GM21825 (cell line): ENCODE measurements around the gene FAM240A.

ENCODE experiments used
- ATAC-seq: cut with Tn5 transposase; IDR thresholded peaks from one replicate; pipeline ENCODE4 v1.9.1; 2021; ENCODE audit warnings: mild to moderate bottlenecking, moderate library complexity; ENCODE audit not compliant: unreplicated experiment

Gene FAM240A

DNA sequence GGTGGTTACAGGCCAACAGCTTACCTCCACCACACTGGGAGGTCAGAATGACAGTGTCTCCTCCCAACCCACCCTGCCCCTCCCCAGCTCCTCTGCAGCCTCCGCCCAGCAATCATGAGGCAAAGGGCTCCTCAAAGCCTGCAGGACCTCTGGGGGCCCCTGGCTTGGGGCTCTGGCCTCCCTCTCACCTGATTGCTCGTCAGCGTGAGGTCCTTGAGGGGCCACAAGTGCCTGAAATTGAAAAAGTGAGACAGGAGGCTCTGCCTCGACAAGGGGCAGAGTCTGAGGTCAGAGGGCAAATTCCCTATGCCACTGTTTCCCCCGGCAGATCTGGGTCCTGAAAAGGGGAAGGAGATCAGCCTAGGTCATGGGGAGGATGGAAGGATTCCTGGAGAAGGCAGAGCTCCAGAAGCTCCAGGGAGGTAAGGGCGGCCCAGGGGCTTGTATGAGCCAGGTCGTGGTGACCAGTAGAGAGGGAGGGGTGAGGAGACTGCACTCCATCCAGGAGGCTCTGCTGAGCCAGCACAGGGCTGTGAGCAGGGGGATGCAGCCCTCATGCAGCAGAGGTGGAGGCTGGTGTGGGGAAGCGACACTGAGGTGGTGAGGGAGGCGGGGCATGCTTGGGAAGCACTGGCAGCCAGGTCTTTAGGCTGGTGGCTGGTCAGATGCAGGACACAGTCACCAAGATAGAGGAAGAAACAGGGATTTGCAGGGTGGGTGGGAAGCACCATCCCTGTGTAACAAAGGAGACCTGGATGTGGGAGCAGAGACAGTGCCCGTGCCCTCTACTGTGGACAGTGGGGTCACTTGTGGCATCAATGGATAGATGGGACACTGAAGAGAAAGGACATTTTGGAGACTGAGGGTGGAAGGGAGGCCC, 61.1 kb downstream of the FAM240A start:
- ATAC-seq = no peak

DNA sequence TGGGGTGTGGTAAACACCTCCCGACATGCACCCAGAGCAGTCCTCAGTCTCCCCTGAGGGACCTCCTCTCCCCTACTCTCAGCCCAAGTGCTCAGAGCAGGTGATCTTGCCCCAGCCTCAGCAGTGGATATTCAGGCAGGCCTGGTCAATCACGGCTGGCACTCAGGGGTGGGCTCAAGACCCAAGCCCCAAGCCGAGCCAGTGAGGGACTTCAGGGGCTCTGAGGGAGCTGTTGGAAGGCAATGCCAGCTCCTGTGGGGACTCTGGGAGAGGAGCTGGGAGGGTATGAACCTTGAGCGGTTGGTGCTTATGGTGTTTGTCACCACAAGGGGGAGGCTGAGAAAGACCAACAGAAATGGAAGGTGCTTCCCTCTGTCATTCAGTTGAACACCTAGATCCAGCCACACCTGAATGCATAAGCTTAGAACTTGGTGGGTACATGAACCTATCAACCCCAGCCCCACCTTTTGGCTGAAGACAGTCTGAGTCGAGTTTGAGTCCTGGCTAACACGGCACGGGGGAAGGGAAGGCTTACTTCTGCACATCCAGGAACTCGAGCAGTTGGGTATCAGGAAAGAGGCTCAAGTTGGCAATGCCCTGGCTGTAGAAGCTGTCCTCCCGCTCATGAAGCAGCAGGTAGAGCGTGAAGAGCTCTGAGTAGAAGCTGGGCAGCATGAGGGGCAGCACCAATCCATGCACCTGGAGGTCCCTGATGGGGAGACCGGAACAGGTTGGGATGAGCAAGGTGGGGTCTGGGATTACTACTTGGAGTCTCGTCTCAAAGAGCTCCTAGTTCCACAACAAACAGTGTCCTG, 61.9 kb downstream of the FAM240A start:
- no peak for ATAC-seq

DNA sequence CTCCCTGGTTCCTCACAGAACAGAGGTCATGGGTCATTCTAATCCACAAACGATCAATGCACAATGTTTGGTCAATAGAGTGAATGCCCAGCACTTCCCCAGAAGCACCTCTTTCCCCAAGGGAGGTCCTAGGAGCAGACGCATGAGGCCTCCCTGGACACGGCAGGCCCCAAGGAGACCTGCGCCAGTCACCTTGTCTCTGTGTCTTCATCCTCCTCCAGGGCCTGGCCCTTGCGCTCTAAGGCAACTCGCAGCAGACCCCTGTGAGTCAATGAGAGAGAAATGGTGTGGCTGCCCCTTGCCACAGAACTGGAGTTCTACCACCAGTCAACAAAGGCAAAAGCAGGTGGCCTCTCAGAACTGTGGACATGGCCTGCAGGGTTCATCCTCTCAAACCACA, 63.1 kb downstream of the FAM240A start:
- ATAC-seq = no peak
